H1 (cell line): Measurements from ENCODE around the gene CCSER2. TPM values are rescaled to one million over a fixed set of nuclear protein-coding genes. Genes with fewer than 3 reads are reported as not detected.

ENCODE experiments used
- CHD2 ChIP-seq: IDR thresholded peaks from 2 replicates; pipeline ENCODE4 v1.6.1; 2012; ENCODE audit warnings: low read length, improper control_type of control experiment
- GABPA ChIP-seq: IDR thresholded peaks from 2 replicates; pipeline ENCODE4 v1.6.1; 2011; ENCODE audit warnings: mild to moderate bottlenecking, low read length, moderate library complexity, borderline replicate concordance; ENCODE audit not compliant: insufficient read depth
- GTF2F1 ChIP-seq: IDR thresholded peaks from 2 replicates; pipeline ENCODE4 v1.6.1; 2012; ENCODE audit warnings: low read depth, low read length, improper control_type of control experiment, borderline replicate concordance
- KDM5A ChIP-seq: fragments of 200-600 bp; IDR thresholded peaks from 2 replicates; pipeline ENCODE4 v1.7.1; 2012; ENCODE audit warnings: mild to moderate bottlenecking, low read length, inconsistent platforms, mixed read lengths
- MAFK ChIP-seq: IDR thresholded peaks from 2 replicates; pipeline ENCODE4 v1.6.1; 2012; ENCODE audit warnings: low read depth, mild to moderate bottlenecking, improper control_type of control experiment, low read length
- PHF8 ChIP-seq: fragments of 200-600 bp; sonication (generic); conservative IDR thresholded peaks from 2 replicates; pipeline ENCODE4 v1.7.1; 2012; ENCODE audit warnings: low read depth, mild to moderate bottlenecking, inconsistent platforms, low read length, moderate library complexity
- RBBP5 ChIP-seq: IDR thresholded peaks from 2 replicates; pipeline ENCODE4 v1.7.1; 2012; ENCODE audit warnings: low read depth, mild to moderate bottlenecking, inconsistent platforms, low read length, moderate library complexity, borderline replicate concordance
- RNF2 ChIP-seq: fragments of 200-900, 300-1000 bp; sonication (generic); IDR thresholded peaks from 2 replicates; pipeline ENCODE4 v1.7.1; 2016; ENCODE audit warnings: borderline replicate concordance, low read depth, mild to moderate bottlenecking, antibody characterized with exemption, low read length; ENCODE audit not compliant: poor library complexity, severe bottlenecking; ENCODE audit errors: missing control alignments
- SP4 ChIP-seq: IDR thresholded peaks from 2 replicates; pipeline ENCODE4 v1.6.1; 2012; ENCODE audit warnings: low read length, inconsistent platforms
- TAF7 ChIP-seq: optimal IDR thresholded peaks from 2 replicates; pipeline ENCODE3; 2011; ENCODE audit warnings: low read depth, mild to moderate bottlenecking, inconsistent platforms, low read length, moderate library complexity, borderline replicate concordance
- polyA plus RNA-seq, 7 experiments: library from polyadenylated mRNA; depleted of rRNA in 3 of 7; stranded (reverse) in 5 of 7; unstranded in 2 of 7; fragments of >200 nt in 5 of 7; fragments of 200-250 nt in 2 of 7; gene quantifications; 1 replicate in 5 of 7; 2 replicates in 1 of 7; 4 replicates in 1 of 7; pipeline versions ENCODE4 v1.2.1 to v1.2.3, GENCODE V29; 2011 to 2013; ENCODE audit warnings: missing spikeins in 2 of 7, mixed read lengths in 2 of 7
- total RNA-seq: library from RNA; stranded (reverse); fragmentation: NEBNext Ultra II Directional; extraction: Animal tissue kit (Norgen Biotek cat#: 25700); gene quantifications from 2 replicates; pipeline ENCODE4 v1.2.1, GENCODE V29; 2021

CCSER2 gene
- total and polyA plus RNA-seq, 2 of the 8 experiments (the other 6 are each of a cell fraction or from before 2014, with no cell fraction given): 6.9 to 30.5 TPM

DNA sequence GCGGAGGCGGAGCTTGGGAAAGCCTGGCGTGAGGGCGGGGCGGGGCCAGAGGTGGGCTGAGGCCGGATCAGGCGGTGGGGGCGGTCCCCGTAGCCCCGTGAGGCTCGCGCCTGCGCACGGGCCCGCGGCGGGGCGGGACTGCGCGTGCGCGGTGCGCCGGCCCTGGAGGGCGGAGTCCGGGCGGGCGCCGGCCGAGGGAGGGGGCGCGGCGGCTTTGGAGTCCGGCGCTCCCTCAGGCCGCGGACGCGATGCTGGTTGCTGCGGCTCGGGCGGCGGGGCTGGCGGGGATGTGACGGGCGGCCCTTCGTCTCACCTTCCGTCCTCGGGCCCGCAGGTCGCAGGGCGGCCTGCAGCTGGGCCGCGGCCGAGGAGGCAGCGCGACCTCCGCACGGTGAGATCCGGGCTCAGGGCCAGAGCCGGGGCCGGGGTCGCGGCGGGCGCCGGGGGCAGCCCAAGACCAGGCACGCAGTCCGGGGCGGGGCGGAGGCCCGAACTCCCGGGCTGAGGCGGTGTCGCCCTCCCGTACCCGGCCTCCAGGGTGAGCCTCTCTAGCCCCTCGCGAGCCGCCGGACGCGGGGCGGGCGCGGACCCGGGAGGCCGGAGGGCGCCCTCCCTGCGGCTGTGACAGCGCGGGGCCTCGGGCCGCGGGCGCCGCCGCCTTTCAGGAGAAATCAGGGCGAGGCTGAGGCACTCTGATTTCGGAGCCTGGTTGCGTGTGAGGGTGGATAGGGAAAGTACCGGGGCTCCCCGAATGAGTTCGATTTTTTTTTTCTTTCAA, at the start of gene CCSER2 (continued):
- TF ChIP-seq GTF2F1: no peak
- peak; percentile 89; the same call in 1 of the 2 replicates for TF ChIP-seq RBBP5
- peak; percentile 80 for TF ChIP-seq PHF8
- TF ChIP-seq MAFK: no peak
- no peak for TF ChIP-seq RNF2
- TF ChIP-seq TAF7: no peak
- no peak for TF ChIP-seq CHD2
- TF ChIP-seq GABPA: 0 out of 2 replicates have a peak, but pooled peaks have one; percentile 12
- no peak for TF ChIP-seq KDM5A
- TF ChIP-seq SP4: no peak
